ENCODE results near the gene PLB1. TPM values are rescaled to one million over a fixed set of nuclear protein-coding genes. Genes with fewer than 3 reads are reported as not detected.

Gene PLB1, protein sequence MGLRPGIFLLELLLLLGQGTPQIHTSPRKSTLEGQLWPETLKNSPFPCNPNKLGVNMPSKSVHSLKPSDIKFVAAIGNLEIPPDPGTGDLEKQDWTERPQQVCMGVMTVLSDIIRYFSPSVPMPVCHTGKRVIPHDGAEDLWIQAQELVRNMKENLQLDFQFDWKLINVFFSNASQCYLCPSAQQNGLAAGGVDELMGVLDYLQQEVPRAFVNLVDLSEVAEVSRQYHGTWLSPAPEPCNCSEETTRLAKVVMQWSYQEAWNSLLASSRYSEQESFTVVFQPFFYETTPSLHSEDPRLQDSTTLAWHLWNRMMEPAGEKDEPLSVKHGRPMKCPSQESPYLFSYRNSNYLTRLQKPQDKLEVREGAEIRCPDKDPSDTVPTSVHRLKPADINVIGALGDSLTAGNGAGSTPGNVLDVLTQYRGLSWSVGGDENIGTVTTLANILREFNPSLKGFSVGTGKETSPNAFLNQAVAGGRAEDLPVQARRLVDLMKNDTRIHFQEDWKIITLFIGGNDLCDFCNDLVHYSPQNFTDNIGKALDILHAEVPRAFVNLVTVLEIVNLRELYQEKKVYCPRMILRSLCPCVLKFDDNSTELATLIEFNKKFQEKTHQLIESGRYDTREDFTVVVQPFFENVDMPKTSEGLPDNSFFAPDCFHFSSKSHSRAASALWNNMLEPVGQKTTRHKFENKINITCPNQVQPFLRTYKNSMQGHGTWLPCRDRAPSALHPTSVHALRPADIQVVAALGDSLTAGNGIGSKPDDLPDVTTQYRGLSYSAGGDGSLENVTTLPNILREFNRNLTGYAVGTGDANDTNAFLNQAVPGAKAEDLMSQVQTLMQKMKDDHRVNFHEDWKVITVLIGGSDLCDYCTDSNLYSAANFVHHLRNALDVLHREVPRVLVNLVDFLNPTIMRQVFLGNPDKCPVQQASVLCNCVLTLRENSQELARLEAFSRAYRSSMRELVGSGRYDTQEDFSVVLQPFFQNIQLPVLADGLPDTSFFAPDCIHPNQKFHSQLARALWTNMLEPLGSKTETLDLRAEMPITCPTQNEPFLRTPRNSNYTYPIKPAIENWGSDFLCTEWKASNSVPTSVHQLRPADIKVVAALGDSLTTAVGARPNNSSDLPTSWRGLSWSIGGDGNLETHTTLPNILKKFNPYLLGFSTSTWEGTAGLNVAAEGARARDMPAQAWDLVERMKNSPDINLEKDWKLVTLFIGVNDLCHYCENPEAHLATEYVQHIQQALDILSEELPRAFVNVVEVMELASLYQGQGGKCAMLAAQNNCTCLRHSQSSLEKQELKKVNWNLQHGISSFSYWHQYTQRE (N-terminal part only)
- total RNA-seq, result 2.0 and 3.8 TPM in 2 replicates

DNA sequence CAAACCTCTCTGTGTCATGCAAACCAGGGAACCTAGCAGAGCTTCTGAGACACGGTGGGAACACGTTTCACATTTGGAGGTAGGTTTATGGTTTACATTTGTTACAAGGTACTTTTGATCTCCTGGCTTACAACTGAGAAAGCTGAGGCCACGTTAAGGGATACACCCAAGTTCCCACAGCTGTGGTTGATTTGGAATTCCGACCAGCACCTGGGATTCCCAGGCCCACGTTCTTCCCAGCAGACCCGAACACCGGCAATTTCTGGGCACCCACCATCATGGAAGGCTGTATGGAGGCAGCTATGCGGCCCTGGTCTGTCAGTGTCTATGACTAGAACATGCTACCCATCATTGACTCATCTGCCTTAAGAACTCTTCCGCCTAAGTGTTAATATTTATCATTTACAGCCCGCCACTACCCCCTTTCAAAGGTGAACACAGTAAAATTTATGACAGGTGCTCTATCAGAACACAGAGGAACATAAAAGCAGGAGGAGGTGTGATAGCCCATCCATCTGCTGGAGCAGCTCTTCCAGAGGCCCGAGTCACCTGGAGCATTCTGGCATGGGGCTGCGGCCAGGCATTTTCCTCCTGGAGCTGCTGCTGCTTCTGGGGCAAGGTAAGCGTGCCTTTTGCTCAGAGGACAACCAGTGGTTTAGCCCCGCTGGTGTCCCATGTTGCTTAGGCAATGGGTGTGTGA lies at the start of gene PLB1:
Gene PLB1 (plus strand): TSS at position 510 of the 700 bp plus-strand sequence. CDS start 55 bp downstream, at position 565.

Other genes with a start within 250 kb of the PLB1 start
- 45.2 and 96.1 TPM in 2 replicates for gene FOSL2, start 103.2 kb upstream of the PLB1 start, total RNA-seq